PC-9 (cell line): ENCODE data around the gene IFITM1.

Experiments used
- EZH2 ChIP-seq: fragments of 200-600 bp; sonication (generic); IDR thresholded peaks from 2 replicates; pipeline ENCODE4 v1.8.0; 2017; ENCODE audit warnings: antibody characterized with exemption, low read depth
- TF ChIP-seq, protein P1 (sequence below): fragments of 200-600 bp; sonication (generic); conservative IDR thresholded peaks from 2 replicates; pipeline ENCODE4 v1.6.1; 2017; ENCODE audit warnings: mixed run types, antibody characterized with exemption, mild to moderate bottlenecking, moderate library complexity

- TF ChIP-seq, protein P1, sequence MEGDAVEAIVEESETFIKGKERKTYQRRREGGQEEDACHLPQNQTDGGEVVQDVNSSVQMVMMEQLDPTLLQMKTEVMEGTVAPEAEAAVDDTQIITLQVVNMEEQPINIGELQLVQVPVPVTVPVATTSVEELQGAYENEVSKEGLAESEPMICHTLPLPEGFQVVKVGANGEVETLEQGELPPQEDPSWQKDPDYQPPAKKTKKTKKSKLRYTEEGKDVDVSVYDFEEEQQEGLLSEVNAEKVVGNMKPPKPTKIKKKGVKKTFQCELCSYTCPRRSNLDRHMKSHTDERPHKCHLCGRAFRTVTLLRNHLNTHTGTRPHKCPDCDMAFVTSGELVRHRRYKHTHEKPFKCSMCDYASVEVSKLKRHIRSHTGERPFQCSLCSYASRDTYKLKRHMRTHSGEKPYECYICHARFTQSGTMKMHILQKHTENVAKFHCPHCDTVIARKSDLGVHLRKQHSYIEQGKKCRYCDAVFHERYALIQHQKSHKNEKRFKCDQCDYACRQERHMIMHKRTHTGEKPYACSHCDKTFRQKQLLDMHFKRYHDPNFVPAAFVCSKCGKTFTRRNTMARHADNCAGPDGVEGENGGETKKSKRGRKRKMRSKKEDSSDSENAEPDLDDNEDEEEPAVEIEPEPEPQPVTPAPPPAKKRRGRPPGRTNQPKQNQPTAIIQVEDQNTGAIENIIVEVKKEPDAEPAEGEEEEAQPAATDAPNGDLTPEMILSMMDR = no peak
- no peak for TF ChIP-seq EZH2
Observed at GRCh38 chr11:293271-293851, 20.5 kb upstream of the IFITM1 start.
